GM12878 (cell line): ENCODE results near the gene PLPP7. TPM values are rescaled to one million over a fixed set of nuclear protein-coding genes. Genes with fewer than 3 reads are reported as not detected.

Experiments
- ATAC-seq: fragments of 200-7000 bp; cut with Tn5 transposase; 3 replicates; pipeline ENCODE4 v1.9.1; 2020; ENCODE audit warnings: mild to moderate bottlenecking, moderate library complexity
- BruUV-seq: library from RNA; stranded (reverse); fragments of 400-500 nt; replicated peaks from 2 replicates; lab custom pipeline; 2021; lab: Mats Ljungman, UMichigan
- CTCF ChIA-PET: fragments of 300-600 bp; sonication (Branson Sonifier 250); formaldehyde crosslinking; extraction: SDS; loops from one replicate; lab custom pipeline; 2021; ENCODE audit warnings: inconsistent platforms; lab: Yijun Ruan, JAX
- POLR2A ChIA-PET: fragments of 350-600 bp; formaldehyde crosslinking; extraction: SDS; loops from one replicate; lab custom pipeline; 2021; ENCODE audit warnings: inconsistent platforms; lab: Charles Lee
- RAD21 ChIA-PET: fragments of 300-600 bp; sonication (Branson Sonifier 250); formaldehyde crosslinking; loops from one replicate; lab custom pipeline; 2023; ENCODE audit warnings: antibody characterized with exemption; ENCODE audit not compliant: unreplicated experiment; lab: Charles Lee
- SMC1A ChIA-PET: fragments of 300-600 bp; sonication (Branson Sonifier 250); formaldehyde crosslinking; loops from one replicate; lab custom pipeline; 2023; ENCODE audit not compliant: unreplicated experiment, uncharacterized antibody; lab: Charles Lee
- DNase-seq: peaks from one replicate; pipeline ENCODE4 v3.0.0-alpha.2; 2011; ENCODE audit warnings: low read depth, low spot score
- FAIRE-seq: peaks from 3 replicates; lab custom pipeline; 2011; peaks lifted over from hg19 to GRCh38; lab: Jason Lieb, UNC
- H2AFZ ChIP-seq: 2 replicates; pipeline ENCODE4 v1.6.0; 2011; ENCODE audit warnings: low read depth, low read length, control low read depth; ENCODE audit not compliant: control insufficient read depth
- H3K27ac ChIP-seq: 2 replicates; pipeline ENCODE4 v1.5.1; 2011; ENCODE audit warnings: control low read depth; ENCODE audit not compliant: control insufficient read depth, insufficient read depth
- H3K27me3 ChIP-seq, 2 experiments: replicated peaks in 1 of 2; 2 replicates each; pipeline versions ENCODE4 v1.6.0 to v1.6.1; 2011; ENCODE audit warnings: low read length in 1 of 2; ENCODE audit not compliant: control insufficient read depth in 2 of 2, insufficient read depth in 2 of 2
- H3K36me3 ChIP-seq, 2 experiments: 2 replicates each; pipeline ENCODE4 v1.5.1; 2011; ENCODE audit warnings: low read length in 1 of 2; ENCODE audit not compliant: control insufficient read depth in 2 of 2, insufficient read depth in 2 of 2
- H3K4me1 ChIP-seq: 2 replicates; pipeline ENCODE4 v1.6.1; 2011; ENCODE audit warnings: mild to moderate bottlenecking, low read length, moderate library complexity, mixed read lengths; ENCODE audit not compliant: control insufficient read depth, insufficient read depth
- H3K4me2 ChIP-seq: 2 replicates; pipeline ENCODE4 v1.6.0; 2011; ENCODE audit warnings: control low read depth; ENCODE audit not compliant: control insufficient read depth, insufficient read depth
- H3K4me3 ChIP-seq: fragments of 200-600 bp; sonication (generic); 2 replicates; pipeline ENCODE4 v1.5.1; 2016
- H3K79me2 ChIP-seq: 2 replicates; pipeline ENCODE4 v1.6.0; 2011; ENCODE audit warnings: low read length; ENCODE audit not compliant: control insufficient read depth, insufficient read depth
- H3K9ac ChIP-seq: 2 replicates; pipeline ENCODE4 v1.8.0; 2011; ENCODE audit warnings: low read length, control low read depth, mixed read lengths; ENCODE audit not compliant: control insufficient read depth, insufficient read depth
- H3K9me3 ChIP-seq: replicated peaks from 3 replicates; pipeline ENCODE4 v1.5.1; 2011; ENCODE audit warnings: mild to moderate bottlenecking, low read length; ENCODE audit not compliant: control insufficient read depth, insufficient read depth
- H4K20me1 ChIP-seq: 2 replicates; pipeline ENCODE4 v1.6.0; 2011; ENCODE audit not compliant: control insufficient read depth, insufficient read depth
- BHLHE40 ChIP-seq, 2 experiments: fragments of 450-650 bp in 1 of 2; IDR thresholded peaks; 2 replicates each; pipeline ENCODE4 v1.6.1; 2011 to 2017; ENCODE audit warnings: low read depth in 2 of 2, borderline replicate concordance in 1 of 2, improper control_type of control experiment in 1 of 2, low read length in 1 of 2, mild to moderate bottlenecking in 1 of 2
- CREB1 ChIP-seq: IDR thresholded peaks from 2 replicates; pipeline ENCODE4 v1.6.1; 2012; ENCODE audit warnings: low read depth, mild to moderate bottlenecking, inconsistent platforms
- EZH2 ChIP-seq: IDR thresholded peaks from 2 replicates; pipeline ENCODE4 v1.6.1; 2012; ENCODE audit warnings: low read depth, mild to moderate bottlenecking, control low read depth, inconsistent platforms, low read length, borderline replicate concordance; ENCODE audit not compliant: control insufficient read depth
- HCFC1 ChIP-seq: fragments of 150-350 bp; IDR thresholded peaks from 2 replicates; pipeline ENCODE4 v1.6.1; 2014; ENCODE audit warnings: low read length
- JUNB ChIP-seq: IDR thresholded peaks from 2 replicates; pipeline ENCODE4 v1.6.1; 2016; ENCODE audit warnings: antibody characterized with exemption, mild to moderate bottlenecking
- MXI1 ChIP-seq: fragments of 150-350 bp; IDR thresholded peaks from 2 replicates; pipeline ENCODE4 v1.6.1; 2011; ENCODE audit warnings: low read depth, mild to moderate bottlenecking, inconsistent platforms, low read length, improper control_type of control experiment
- NFXL1 ChIP-seq: fragments of 450-650 bp; IDR thresholded peaks from 2 replicates; pipeline ENCODE4 v1.6.1; 2017; ENCODE audit warnings: antibody characterized with exemption, mild to moderate bottlenecking, borderline replicate concordance
- NRF1 ChIP-seq: conservative IDR thresholded peaks from 2 replicates; pipeline ENCODE4 v1.6.1; 2011; ENCODE audit warnings: mild to moderate bottlenecking, low read depth, low read length, improper control_type of control experiment
- PML ChIP-seq: IDR thresholded peaks from 2 replicates; pipeline ENCODE4 v1.6.1; 2012; ENCODE audit warnings: low read length, inconsistent platforms
- TCF7 ChIP-seq: IDR thresholded peaks from 2 replicates; pipeline ENCODE4 v1.6.1; 2014; ENCODE audit warnings: antibody characterized with exemption, borderline replicate concordance
- WRNIP1 ChIP-seq: IDR thresholded peaks from 2 replicates; pipeline ENCODE4 v1.6.1; 2011; ENCODE audit warnings: low read depth, low read length, improper control_type of control experiment, borderline replicate concordance
- WGBS: methylation state at CpG from one replicate; pipeline ENCODE4 v1.1.6; 2016; ENCODE audit warnings: low lambda C conversion rate; ENCODE audit not compliant: insufficient replicate concordance, insufficient coverage; ENCODE audit errors: missing lambda C conversion rate; 5-methylcytosine and 5-hydroxymethylcytosine counted together
- in situ Hi-C: fragments of 300-500 bp; cut with MboI; formaldehyde crosslinking; loops from 9 replicates; pipeline ENCODE4 v1.14.3; 2018; ENCODE audit warnings: mixed read lengths
- intact Hi-C: fragments of 100-400 bp; cut with micrococcal nuclease; formaldehyde crosslinking; loops from one replicate; pipeline ENCODE4 v1.14.2; 2022; ENCODE audit not compliant: unreplicated experiment
- polyA plus RNA-seq, 11 experiments: library from polyadenylated mRNA; depleted of rRNA in 4 of 11; unstranded in 6 of 11; stranded (reverse) in 5 of 11; fragments of >200 nt; fragmentation: Nextera tagmentation in 4 of 11; fragmentation: Illumina TruSeq in 1 of 11; extraction: Ambion mirVana in 4 of 11; extraction: Trizol in 1 of 11; gene quantifications; 1 replicate in 1 of 11; 2 replicates in 10 of 11; pipeline versions ENCODE4 v1.2.1 to v1.2.3, GENCODE V29; 2011 to 2016; ENCODE audit warnings: inconsistent platforms in 2 of 11, missing spikeins in 2 of 11, low read depth in 1 of 11
- total RNA-seq, 4 experiments: library from RNA; depleted of rRNA in 3 of 4; stranded (reverse); fragments of >200 nt in 3 of 4; fragmentation: Illumina TruSeq in 1 of 4; extraction: Trizol in 1 of 4; gene quantifications; 2 replicates each; pipeline versions ENCODE4 v1.2.1 to v1.2.3, GENCODE V29; 2013 to 2021
- TF ChIP-seq, protein P1 (sequence below): IDR thresholded peaks from 2 replicates; pipeline ENCODE4 v1.6.1; 2012; ENCODE audit warnings: low read length, inconsistent platforms
- TF ChIP-seq, protein P2 (sequence below): fragments of 450-650 bp; IDR thresholded peaks from 2 replicates; pipeline ENCODE4 v1.6.1; 2017; ENCODE audit warnings: mild to moderate bottlenecking, low read depth, inconsistent platforms; ENCODE audit not compliant: poor library complexity, severe bottlenecking
- TF ChIP-seq, protein P3 (sequence below): fragments of 450-650 bp; IDR thresholded peaks from 2 replicates; pipeline ENCODE4 v1.6.1; 2017; ENCODE audit warnings: mild to moderate bottlenecking, moderate library complexity

Gene PLPP7
- total and polyA plus RNA-seq, 10 of the 15 experiments (the other 5 are each of a cell fraction or from before 2014, with no cell fraction given): 0.05 to 1.0 (median 0.40) TPM; not detected in 3

DNA sequence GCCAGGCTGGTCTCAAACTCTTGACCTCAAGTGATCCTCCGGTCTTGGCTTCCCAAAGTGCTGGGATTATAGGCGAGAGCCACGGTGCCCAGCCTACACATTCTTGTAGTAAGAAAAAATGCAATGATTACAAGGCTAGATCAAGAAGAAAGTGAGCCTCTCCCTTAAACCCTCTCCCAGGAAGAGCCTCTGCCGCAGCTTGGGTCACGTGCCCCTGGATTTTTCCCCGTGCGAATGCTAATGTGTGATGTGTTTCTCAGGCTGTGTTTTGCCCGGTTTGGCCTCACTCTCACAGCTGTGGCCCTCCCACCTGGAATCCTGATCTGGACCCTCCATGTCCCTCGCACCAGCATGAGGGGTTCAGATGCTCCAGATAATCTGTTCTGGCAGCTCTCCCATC is 6.9 kb downstream of the PLPP7 start:
- FAIRE-seq (no peak), DNase-seq (no peak), ATAC-seq (no peak)
- no TSS peak for BruUV-seq
- H3K36me3 ChIP-seq: no peaks in the 10 kb centered on the region
- intact Hi-C loops: no loop called here
- H3K27ac ChIP-seq: no peak overlapping the region
- no peaks in the 10 kb centered on the region for H3K9me3 ChIP-seq
- SMC1A ChIA-PET: no interaction called here
- H3K4me2 ChIP-seq: no peak overlapping the region
- WGBS: 55% methylated on average over 9 of the region's 9 CpGs
- H2AFZ ChIP-seq: no peak overlapping the region
- no peaks in the 10 kb centered on the region for H3K4me1 ChIP-seq
- CTCF ChIA-PET: interaction anchor here (1.0 kb wide), 1 partner anchor 118 kb away, joined by 3 read pairs; no protein-coding TSS in a partner anchor
- in situ Hi-C loops: no loop called here
- no peak for TF ChIP-seq TCF7
- TF ChIP-seq, protein P1, sequence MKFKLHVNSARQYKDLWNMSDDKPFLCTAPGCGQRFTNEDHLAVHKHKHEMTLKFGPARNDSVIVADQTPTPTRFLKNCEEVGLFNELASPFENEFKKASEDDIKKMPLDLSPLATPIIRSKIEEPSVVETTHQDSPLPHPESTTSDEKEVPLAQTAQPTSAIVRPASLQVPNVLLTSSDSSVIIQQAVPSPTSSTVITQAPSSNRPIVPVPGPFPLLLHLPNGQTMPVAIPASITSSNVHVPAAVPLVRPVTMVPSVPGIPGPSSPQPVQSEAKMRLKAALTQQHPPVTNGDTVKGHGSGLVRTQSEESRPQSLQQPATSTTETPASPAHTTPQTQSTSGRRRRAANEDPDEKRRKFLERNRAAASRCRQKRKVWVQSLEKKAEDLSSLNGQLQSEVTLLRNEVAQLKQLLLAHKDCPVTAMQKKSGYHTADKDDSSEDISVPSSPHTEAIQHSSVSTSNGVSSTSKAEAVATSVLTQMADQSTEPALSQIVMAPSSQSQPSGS: no peak
- TF ChIP-seq, protein P2, sequence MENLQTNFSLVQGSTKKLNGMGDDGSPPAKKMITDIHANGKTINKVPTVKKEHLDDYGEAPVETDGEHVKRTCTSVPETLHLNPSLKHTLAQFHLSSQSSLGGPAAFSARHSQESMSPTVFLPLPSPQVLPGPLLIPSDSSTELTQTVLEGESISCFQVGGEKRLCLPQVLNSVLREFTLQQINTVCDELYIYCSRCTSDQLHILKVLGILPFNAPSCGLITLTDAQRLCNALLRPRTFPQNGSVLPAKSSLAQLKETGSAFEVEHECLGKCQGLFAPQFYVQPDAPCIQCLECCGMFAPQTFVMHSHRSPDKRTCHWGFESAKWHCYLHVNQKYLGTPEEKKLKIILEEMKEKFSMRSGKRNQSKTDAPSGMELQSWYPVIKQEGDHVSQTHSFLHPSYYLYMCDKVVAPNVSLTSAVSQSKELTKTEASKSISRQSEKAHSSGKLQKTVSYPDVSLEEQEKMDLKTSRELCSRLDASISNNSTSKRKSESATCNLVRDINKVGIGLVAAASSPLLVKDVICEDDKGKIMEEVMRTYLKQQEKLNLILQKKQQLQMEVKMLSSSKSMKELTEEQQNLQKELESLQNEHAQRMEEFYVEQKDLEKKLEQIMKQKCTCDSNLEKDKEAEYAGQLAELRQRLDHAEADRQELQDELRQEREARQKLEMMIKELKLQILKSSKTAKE: no peak
- TF ChIP-seq EZH2: no peak
- TF ChIP-seq, protein P3, sequence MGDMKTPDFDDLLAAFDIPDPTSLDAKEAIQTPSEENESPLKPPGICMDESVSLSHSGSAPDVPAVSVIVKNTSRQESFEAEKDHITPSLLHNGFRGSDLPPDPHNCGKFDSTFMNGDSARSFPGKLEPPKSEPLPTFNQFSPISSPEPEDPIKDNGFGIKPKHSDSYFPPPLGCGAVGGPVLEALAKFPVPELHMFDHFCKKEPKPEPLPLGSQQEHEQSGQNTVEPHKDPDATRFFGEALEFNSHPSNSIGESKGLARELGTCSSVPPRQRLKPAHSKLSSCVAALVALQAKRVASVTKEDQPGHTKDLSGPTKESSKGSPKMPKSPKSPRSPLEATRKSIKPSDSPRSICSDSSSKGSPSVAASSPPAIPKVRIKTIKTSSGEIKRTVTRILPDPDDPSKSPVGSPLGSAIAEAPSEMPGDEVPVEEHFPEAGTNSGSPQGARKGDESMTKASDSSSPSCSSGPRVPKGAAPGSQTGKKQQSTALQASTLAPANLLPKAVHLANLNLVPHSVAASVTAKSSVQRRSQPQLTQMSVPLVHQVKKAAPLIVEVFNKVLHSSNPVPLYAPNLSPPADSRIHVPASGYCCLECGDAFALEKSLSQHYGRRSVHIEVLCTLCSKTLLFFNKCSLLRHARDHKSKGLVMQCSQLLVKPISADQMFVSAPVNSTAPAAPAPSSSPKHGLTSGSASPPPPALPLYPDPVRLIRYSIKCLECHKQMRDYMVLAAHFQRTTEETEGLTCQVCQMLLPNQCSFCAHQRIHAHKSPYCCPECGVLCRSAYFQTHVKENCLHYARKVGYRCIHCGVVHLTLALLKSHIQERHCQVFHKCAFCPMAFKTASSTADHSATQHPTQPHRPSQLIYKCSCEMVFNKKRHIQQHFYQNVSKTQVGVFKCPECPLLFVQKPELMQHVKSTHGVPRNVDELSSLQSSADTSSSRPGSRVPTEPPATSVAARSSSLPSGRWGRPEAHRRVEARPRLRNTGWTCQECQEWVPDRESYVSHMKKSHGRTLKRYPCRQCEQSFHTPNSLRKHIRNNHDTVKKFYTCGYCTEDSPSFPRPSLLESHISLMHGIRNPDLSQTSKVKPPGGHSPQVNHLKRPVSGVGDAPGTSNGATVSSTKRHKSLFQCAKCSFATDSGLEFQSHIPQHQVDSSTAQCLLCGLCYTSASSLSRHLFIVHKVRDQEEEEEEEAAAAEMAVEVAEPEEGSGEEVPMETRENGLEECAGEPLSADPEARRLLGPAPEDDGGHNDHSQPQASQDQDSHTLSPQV: no peak
- TF ChIP-seq HCFC1: no peak
- no peak for TF ChIP-seq BHLHE40 (IDR thresholded peaks at IDR 0.05; ENCODE audit: borderline replicate concordance in 1 of 2, low read depth in 2 of 2, low read length in 1 of 2)
- TF ChIP-seq PML: no peak
- TF ChIP-seq CREB1: no peak
- TF ChIP-seq NRF1: no peak
- TF ChIP-seq NFXL1: no peak
- TF ChIP-seq JUNB: no peak
- no peak for TF ChIP-seq MXI1
- TF ChIP-seq WRNIP1: no peak
- H3K27me3 ChIP-seq: no peaks in the 10 kb centered on the region
- POLR2A ChIA-PET: no interaction called here
- H3K79me2 ChIP-seq: no peaks in the 10 kb centered on the region
- RAD21 ChIA-PET: no interaction called here
- H3K4me3 ChIP-seq: no peak overlapping the region
- H3K9ac ChIP-seq: no peak overlapping the region
- H4K20me1 ChIP-seq: no peaks in the 10 kb centered on the region; the same call in 1 of the 2 replicates
